Measurements from ENCODE around the gene OSBPL8. TPM values are rescaled to one million over a fixed set of nuclear protein-coding genes. Genes with fewer than 3 reads are reported as not detected.

OSBPL8 gene
- total RNA-seq, 1 donor from 2014 or later: 56.1 TPM

DNA sequence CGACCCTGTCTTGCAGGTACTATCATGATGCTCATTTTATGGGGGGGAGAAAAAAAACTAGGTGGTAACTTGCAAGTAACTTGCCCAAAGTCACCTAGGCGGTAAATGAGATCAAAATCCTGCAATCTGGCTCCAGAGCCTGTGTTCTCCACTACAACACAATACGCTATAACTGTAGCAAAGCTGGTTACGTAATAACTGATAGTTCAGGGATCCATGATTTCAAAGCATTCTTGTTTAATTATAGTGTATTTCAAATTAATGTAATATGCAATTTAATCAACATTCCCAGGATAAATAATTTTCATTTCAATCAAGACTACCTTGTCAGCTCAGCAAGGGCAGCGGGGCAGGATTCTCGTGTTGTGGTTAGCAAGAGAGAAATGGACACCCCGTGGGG lies 243.1 kb downstream of the OSBPL8 start:
- Mint-ChIP-seq H3K9me3 (no peaks in the 10 kb centered on the region), H3K4me1 (ENCODE audit: unreplicated experiment) (peaks cover 11% of the 10 kb centered on the region), H3K4me3 (no peak overlapping the region), H3K27me3 (no peaks in the 10 kb centered on the region), H3K27ac (no peak overlapping the region), H3K36me3 (no peaks in the 10 kb centered on the region)
- no peak for DNase-seq (ENCODE audit: extremely low spot score, unreplicated experiment)
- TF ChIP-seq, protein P1, sequence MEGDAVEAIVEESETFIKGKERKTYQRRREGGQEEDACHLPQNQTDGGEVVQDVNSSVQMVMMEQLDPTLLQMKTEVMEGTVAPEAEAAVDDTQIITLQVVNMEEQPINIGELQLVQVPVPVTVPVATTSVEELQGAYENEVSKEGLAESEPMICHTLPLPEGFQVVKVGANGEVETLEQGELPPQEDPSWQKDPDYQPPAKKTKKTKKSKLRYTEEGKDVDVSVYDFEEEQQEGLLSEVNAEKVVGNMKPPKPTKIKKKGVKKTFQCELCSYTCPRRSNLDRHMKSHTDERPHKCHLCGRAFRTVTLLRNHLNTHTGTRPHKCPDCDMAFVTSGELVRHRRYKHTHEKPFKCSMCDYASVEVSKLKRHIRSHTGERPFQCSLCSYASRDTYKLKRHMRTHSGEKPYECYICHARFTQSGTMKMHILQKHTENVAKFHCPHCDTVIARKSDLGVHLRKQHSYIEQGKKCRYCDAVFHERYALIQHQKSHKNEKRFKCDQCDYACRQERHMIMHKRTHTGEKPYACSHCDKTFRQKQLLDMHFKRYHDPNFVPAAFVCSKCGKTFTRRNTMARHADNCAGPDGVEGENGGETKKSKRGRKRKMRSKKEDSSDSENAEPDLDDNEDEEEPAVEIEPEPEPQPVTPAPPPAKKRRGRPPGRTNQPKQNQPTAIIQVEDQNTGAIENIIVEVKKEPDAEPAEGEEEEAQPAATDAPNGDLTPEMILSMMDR (conservative IDR thresholded peaks at IDR 0.05): no peak

DNA sequence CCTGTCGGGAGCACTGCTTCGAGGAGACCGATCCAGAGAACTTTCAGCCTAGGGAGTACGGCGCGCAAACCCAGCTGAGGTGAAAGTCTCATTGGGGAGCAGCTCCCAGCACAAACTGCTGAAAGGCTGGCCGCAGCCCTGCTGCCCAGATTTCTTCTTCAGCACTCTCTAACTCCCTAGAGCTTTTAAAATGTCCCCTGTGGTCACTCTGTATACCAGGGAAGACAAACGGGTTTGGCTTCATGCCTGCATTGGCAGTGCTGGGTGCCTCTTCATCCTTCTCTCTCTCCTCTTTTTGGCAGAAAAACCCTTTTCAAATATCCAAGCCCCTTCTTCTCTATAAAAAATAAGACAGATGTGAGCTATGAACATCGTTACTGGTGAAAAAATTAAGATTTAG lies 246.3 kb downstream of the OSBPL8 start:
- Mint-ChIP-seq H3K4me3 (no peak overlapping the region), H3K36me3 (no peaks in the 10 kb centered on the region), H3K27me3 (no peaks in the 10 kb centered on the region), H3K27ac (no peak overlapping the region), H3K9me3 (no peaks in the 10 kb centered on the region), H3K4me1 (ENCODE audit: unreplicated experiment) (peaks cover 8% of the 10 kb centered on the region)
- no peak for DNase-seq (ENCODE audit: extremely low spot score, unreplicated experiment)
- TF ChIP-seq, protein P1 (conservative IDR thresholded peaks at IDR 0.05): no peak

DNA sequence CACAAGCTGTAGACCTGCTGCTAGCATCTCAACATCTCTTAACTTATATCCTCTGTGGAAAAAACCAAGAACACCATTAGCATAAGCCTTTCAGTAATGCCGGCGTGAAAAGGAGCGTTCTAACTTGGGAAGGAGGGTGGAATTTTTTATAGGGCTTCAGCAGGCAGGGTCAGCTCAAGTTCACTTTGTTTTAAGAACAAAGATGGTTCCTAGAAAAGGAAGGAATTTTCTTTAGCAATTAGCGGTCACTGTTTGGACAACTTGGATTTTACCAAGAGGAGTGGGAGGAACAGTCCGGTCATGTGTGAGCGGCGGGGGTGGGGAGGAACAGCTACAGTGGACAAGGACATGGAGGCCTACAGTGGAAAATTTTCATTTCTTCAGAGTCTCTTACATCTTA lies 247.3 kb downstream of the OSBPL8 start:
- Mint-ChIP-seq H3K9me3 (no peaks in the 10 kb centered on the region), H3K4me1 (ENCODE audit: unreplicated experiment) (peaks cover 8% of the 10 kb centered on the region), H3K4me3 (no peak overlapping the region), H3K27me3 (no peaks in the 10 kb centered on the region), H3K36me3 (no peaks in the 10 kb centered on the region), H3K27ac (no peak overlapping the region)
- TF ChIP-seq, protein P1 (conservative IDR thresholded peaks at IDR 0.05): no peak
- no peak for DNase-seq (ENCODE audit: extremely low spot score, unreplicated experiment)

DNA sequence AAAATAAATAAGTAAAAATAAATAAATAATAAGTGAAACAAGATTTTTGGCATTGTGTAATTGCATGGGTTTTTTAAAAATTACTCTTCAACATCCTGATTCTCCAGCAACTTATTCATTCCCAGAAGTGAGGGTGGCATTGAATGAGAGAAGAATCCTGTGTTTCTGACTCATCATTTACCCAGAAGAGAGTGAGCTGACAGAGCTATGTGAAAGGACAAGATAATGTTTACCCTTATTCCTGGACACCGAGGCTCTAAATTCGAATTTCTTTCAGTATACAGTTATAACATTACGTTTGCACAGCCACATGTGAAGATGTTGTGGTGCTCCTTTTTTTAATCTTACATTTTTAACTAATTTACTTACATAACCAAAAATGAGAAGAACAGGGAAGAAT lies 247.8 kb downstream of the OSBPL8 start:
- H3K4me3 Mint-ChIP-seq: no peak overlapping the region
- no peaks in the 10 kb centered on the region for H3K27me3 Mint-ChIP-seq
- H3K36me3 Mint-ChIP-seq: no peaks in the 10 kb centered on the region
- DNase-seq (ENCODE audit: extremely low spot score, unreplicated experiment): no peak
- no peaks in the 10 kb centered on the region for H3K9me3 Mint-ChIP-seq
- H3K27ac Mint-ChIP-seq: no peak overlapping the region
- peaks cover 8% of the 10 kb centered on the region for H3K4me1 Mint-ChIP-seq (ENCODE audit: unreplicated experiment)
- TF ChIP-seq, protein P1 (conservative IDR thresholded peaks at IDR 0.05): no peak

DNA sequence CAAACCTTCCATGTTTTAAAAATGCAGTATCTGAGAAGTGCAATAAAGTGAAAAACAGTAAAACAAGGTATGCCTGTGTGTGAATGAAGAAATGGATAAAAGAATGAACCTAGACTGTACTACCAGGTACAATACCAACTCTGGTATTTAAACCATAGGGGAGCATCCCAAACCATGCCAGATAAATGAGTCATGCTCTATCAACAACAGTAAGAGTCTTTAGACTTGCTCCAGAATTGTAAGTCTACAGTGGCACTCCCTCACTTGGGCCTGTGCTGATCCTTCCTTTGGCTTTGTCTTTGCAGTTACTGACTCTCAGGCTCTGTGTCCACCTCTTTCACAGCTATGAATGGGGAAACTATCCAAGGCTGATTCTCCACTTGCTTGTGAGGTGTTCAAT lies 249.5 kb downstream of the OSBPL8 start:
- H3K27me3 Mint-ChIP-seq: no peaks in the 10 kb centered on the region
- no peak overlapping the region for H3K4me3 Mint-ChIP-seq
- H3K27ac Mint-ChIP-seq: no peak overlapping the region
- TF ChIP-seq, protein P1 (conservative IDR thresholded peaks at IDR 0.05): no peak
- DNase-seq (ENCODE audit: extremely low spot score, unreplicated experiment): no peak
- H3K4me1 Mint-ChIP-seq (ENCODE audit: unreplicated experiment): peaks cover 8% of the 10 kb centered on the region
- H3K9me3 Mint-ChIP-seq: no peaks in the 10 kb centered on the region
- no peaks in the 10 kb centered on the region for H3K36me3 Mint-ChIP-seq

DNA sequence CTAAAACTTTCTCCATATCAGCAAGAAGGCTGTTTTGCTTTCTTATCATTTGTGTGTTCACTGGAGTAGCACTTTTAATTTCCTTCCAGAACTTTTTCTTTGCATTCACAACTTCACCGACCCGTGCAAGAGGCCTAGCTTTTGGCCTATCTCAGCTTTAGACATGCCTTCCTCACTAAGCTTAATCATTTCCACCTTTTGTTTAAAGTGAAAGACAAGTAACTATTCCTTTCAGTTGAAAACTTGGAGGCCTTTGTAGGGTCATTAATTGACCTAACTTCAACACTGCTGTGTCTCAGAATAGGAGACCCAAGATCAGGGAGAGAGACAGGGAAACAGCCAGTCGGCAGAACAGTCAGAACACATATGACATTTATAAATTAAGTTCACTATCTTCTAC lies 250.7 kb downstream of the OSBPL8 start:
- TF ChIP-seq, protein P1 (conservative IDR thresholded peaks at IDR 0.05): no peak
- Mint-ChIP-seq H3K4me3 (no peak overlapping the region), H3K9me3 (no peaks in the 10 kb centered on the region), H3K36me3 (no peaks in the 10 kb centered on the region), H3K4me1 (ENCODE audit: unreplicated experiment) (peaks cover 8% of the 10 kb centered on the region), H3K27ac (no peak overlapping the region), H3K27me3 (no peaks in the 10 kb centered on the region)
- no peak for DNase-seq (ENCODE audit: extremely low spot score, unreplicated experiment)

Data from type B pancreatic cell (in vitro differentiated cells).